Activated CD8-positive, alpha-beta T cell treated with anti-CD3 and anti-CD28 coated beads for 36 hours (primary cell): ENCODE data around the gene SOCS3. TPM values are rescaled to one million over a fixed set of nuclear protein-coding genes. Genes with fewer than 3 reads are reported as not detected.
A peak's percentile ranks its signal among the peaks of the same experiment; 100 is the strongest.

Experiments
- ATAC-seq: fragments of 200-7000 bp; cut with Tn5 transposase; one replicate; pipeline ENCODE4 v1.10.0; 2021; ENCODE audit warnings: mild to moderate bottlenecking, moderate library complexity
- CTCF ChIA-PET: fragments of 350-600 bp; sonication (Branson Sonifier 250); formaldehyde crosslinking; loops from one replicate; lab custom pipeline; 2021; ENCODE audit warnings: antibody characterized with exemption; lab: Charles Lee
- POLR2A ChIA-PET: fragments of 350-600 bp; sonication (Branson Sonifier 250); formaldehyde crosslinking; loops from one replicate; lab custom pipeline; 2021; ENCODE audit warnings: antibody characterized with exemption; lab: Charles Lee
- DNase-seq: peaks from one replicate; pipeline ENCODE4 v3.0.0-alpha.2; 2020
- H3K27ac Mint-ChIP-seq: one replicate; pipeline ENCODE4 v1.8.0; 2021; ENCODE audit warnings: mild to moderate bottlenecking, mixed read lengths
- H3K27me3 Mint-ChIP-seq: one replicate; pipeline ENCODE4 v1.8.0; 2021; ENCODE audit warnings: mixed read lengths
- H3K36me3 Mint-ChIP-seq: one replicate; pipeline ENCODE4 v1.8.0; 2021; ENCODE audit warnings: low read depth, mixed read lengths
- H3K4me1 Mint-ChIP-seq: one replicate; pipeline ENCODE4 v1.8.0; 2021; ENCODE audit warnings: low read depth, mixed read lengths
- H3K4me3 Mint-ChIP-seq: one replicate; pipeline ENCODE4 v1.8.0; 2021; ENCODE audit warnings: mild to moderate bottlenecking, moderate library complexity, mixed read lengths
- H3K9me3 Mint-ChIP-seq: one replicate; pipeline ENCODE4 v1.8.0; 2021; ENCODE audit warnings: mixed read lengths
- CTCF ChIP-seq: fragments of 200-600 bp; IDR thresholded peaks from one replicate; pipeline ENCODE4 v1.8.0; 2022; ENCODE audit warnings: antibody characterized with exemption, mild to moderate bottlenecking
- intact Hi-C: fragments of 100-400 bp; cut with micrococcal nuclease; formaldehyde crosslinking; loops from one replicate; pipeline ENCODE4 v1.10.0; 2022
- total RNA-seq, 2 experiments: library from RNA; stranded (reverse); gene quantifications; one replicate each; pipeline ENCODE4 v1.2.3, GENCODE V29; 2021

The SOCS3 gene
- total RNA-seq, 2 experiments from 2014 or later: 48.6 to 49.1 TPM

GRCh38 chr17:78362671-78363070 lies 2.8 kb upstream of the SOCS3 start:
- no peak overlapping the region for H3K27ac Mint-ChIP-seq
- ATAC-seq (no peak), DNase-seq (no peak)
- ChIA-PET CTCF (interaction anchor here (0.7 to 6.6 kb wide), 8 partner anchors 10 to 111 kb away, joined by 3 to 99 read pairs (median 5); no protein-coding TSS in a partner anchor), POLR2A (interaction anchor here (0.6 kb wide), 1 partner anchor 50 kb away, joined by 3 read pairs; no protein-coding TSS in a partner anchor)
- peaks cover 14% of the 10 kb centered on the region for H3K27me3 Mint-ChIP-seq
- H3K4me1 Mint-ChIP-seq: peaks cover 26% of the 10 kb centered on the region
- no peak for TF ChIP-seq CTCF
- intact Hi-C loops: loop anchor here (5.0 kb wide), 1 partner anchor 60 kb away; no protein-coding TSS in a partner anchor
- H3K9me3 Mint-ChIP-seq: no peaks in the 10 kb centered on the region
- H3K36me3 Mint-ChIP-seq: peaks cover 15% of the 10 kb centered on the region
- no peak overlapping the region for H3K4me3 Mint-ChIP-seq

- ChIA-PET POLR2A (interaction anchor here (0.5 to 0.6 kb wide), 2 partner anchors 51 to 76 kb away, joined by 3 to 4 read pairs; no protein-coding TSS in a partner anchor), CTCF (interaction anchor here (0.7 to 6.6 kb wide), 11 partner anchors 8 to 110 kb away, joined by 3 to 99 read pairs (median 6); no protein-coding TSS in a partner anchor)
- H3K27ac Mint-ChIP-seq: no peak overlapping the region
- H3K36me3 Mint-ChIP-seq: peaks cover 19% of the 10 kb centered on the region
- no peaks in the 10 kb centered on the region for H3K9me3 Mint-ChIP-seq
- DNase-seq: no peak
- H3K4me3 Mint-ChIP-seq: no peak overlapping the region
- ATAC-seq: no peak
- no peak for TF ChIP-seq CTCF
- intact Hi-C loops: loop anchor here (5.0 kb wide), 1 partner anchor 60 kb away; no protein-coding TSS in a partner anchor
- peaks cover 14% of the 10 kb centered on the region for H3K27me3 Mint-ChIP-seq
- H3K4me1 Mint-ChIP-seq: peaks cover 28% of the 10 kb centered on the region
These were observed 2.4 kb upstream of the SOCS3 start for GRCh38 chr17:78362232-78362631.

GRCh38 chr17:78361225-78361701 lies 1.4 kb upstream of the SOCS3 start:
- intact Hi-C loops: loop anchor here (5.0 kb wide), 1 partner anchor 61 kb away; no protein-coding TSS in a partner anchor
- ChIA-PET CTCF (interaction anchor here (0.6 to 6.6 kb wide), 21 partner anchors 9 to 278 kb away, joined by 3 to 99 read pairs (median 5); partner anchors contain the start of gene PGS1), POLR2A (interaction anchor here (1.0 to 3.9 kb wide), 3 partner anchors 21 to 58 kb away, joined by 3 to 19 read pairs (median 3); no protein-coding TSS in a partner anchor)
- Mint-ChIP-seq H3K36me3 (peaks cover 28% of the 10 kb centered on the region), H3K27ac (peak overlapping the region; percentile 84), H3K27me3 (peaks cover 13% of the 10 kb centered on the region), H3K4me3 (peak overlapping the region; percentile 63), H3K9me3 (no peaks in the 10 kb centered on the region), H3K4me1 (peaks cover 34% of the 10 kb centered on the region)
- DNase-seq (no peak), ATAC-seq (no peak)
- no peak for TF ChIP-seq CTCF

- ATAC-seq (peak; percentile 43), DNase-seq (peak; percentile 97)
- POLR2A ChIA-PET: interaction anchor here (0.7 to 3.9 kb wide), 7 partner anchors 9 to 82 kb away, joined by 3 to 19 read pairs (median 5); no protein-coding TSS in a partner anchor
- H3K4me1 Mint-ChIP-seq: peaks cover 39% of the 10 kb centered on the region
- H3K9me3 Mint-ChIP-seq: no peaks in the 10 kb centered on the region
- H3K36me3 Mint-ChIP-seq: peaks cover 28% of the 10 kb centered on the region
- intact Hi-C loops: loop anchor here (5.0 kb wide), 1 partner anchor 62 kb away; no protein-coding TSS in a partner anchor
- peaks cover 13% of the 10 kb centered on the region for H3K27me3 Mint-ChIP-seq
- CTCF ChIA-PET: interaction anchor here (0.5 to 6.6 kb wide), 25 partner anchors 9 to 278 kb away, joined by 3 to 99 read pairs (median 4); partner anchors contain the start of gene PGS1
- H3K4me3 Mint-ChIP-seq: peak overlapping the region; percentile 63
- H3K27ac Mint-ChIP-seq: peak overlapping the region; percentile 84
- TF ChIP-seq CTCF: peak; percentile 97
These were observed 721 bp upstream of the SOCS3 start for GRCh38 chr17:78360371-78361224.
